Bronchial epithelial cell (primary cell): Measurements from ENCODE around the gene AMPH. TPM values are rescaled to one million over a fixed set of nuclear protein-coding genes. Genes with fewer than 3 reads are reported as not detected.
A peak's percentile ranks its signal among the peaks of the same experiment; 100 is the strongest.

Experiments
- DNase-seq: peaks from one replicate; pipeline ENCODE4 v3.0.0-alpha.2; 2010; ENCODE audit warnings: low read depth
- FAIRE-seq: peaks from 2 replicates; lab custom pipeline; 2011; peaks lifted over from hg19 to GRCh38; lab: Jason Lieb, UNC
- H3K27me3 ChIP-seq: 2 replicates; pipeline ENCODE4 v1.5.1; 2011; ENCODE audit warnings: low read length; ENCODE audit not compliant: control insufficient read depth, insufficient read depth
- H3K36me3 ChIP-seq: 2 replicates; pipeline ENCODE4 v1.5.1; 2011; ENCODE audit warnings: low read length; ENCODE audit not compliant: control insufficient read depth, insufficient read depth
- H3K4me3 ChIP-seq: 2 replicates; pipeline ENCODE4 v1.5.1; 2011; ENCODE audit warnings: mild to moderate bottlenecking, low read depth, low read length, control low read depth
- total RNA-seq: library from RNA; depleted of rRNA; stranded (reverse); fragments of >200 nt; gene quantifications from 2 replicates; pipeline ENCODE4 v1.2.1, GENCODE V29; 2014
- TF ChIP-seq, protein P1 (sequence below): IDR thresholded peaks from 2 replicates; pipeline ENCODE4 v1.5.1; 2011; ENCODE audit warnings: mild to moderate bottlenecking, moderate library complexity, low read length, control low read depth, inconsistent platforms; ENCODE audit not compliant: insufficient read depth, severe bottlenecking

The AMPH gene
- total RNA-seq, 1 donor from 2014 or later, result not detected

DNA sequence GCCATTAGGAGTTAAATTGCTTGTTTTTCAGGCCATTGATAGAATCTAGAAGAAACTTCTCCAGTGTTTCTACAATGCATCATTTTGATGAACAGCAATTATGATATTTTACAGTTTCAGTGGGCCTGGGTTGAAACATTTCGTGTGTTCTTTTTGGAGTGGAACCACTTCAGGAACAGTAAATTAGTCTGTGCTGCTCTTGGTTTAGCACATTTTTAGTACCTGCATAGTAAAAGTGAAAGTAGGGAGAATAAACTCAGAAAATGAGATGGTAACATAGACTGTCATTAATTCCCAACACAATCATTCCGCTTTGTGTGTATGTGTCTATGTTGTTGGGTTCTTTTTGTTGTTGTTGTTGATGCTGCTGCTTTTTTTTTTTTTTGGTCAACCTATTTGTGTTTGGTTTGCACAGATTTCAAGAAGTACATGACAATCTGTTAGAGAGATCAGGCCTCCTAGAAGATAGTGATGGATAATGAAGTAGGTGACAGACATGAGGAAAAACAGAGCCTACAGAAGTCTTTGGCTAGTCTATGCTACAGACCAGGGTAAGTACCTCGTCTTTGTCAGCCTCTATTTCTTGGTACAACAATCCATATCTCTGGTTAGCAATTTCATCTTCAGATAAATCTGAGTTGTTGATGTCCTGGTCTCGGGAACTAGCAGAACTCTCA lies 203.8 kb downstream of the AMPH start:
- DNase-seq, result no peak
- TF ChIP-seq, protein P1, sequence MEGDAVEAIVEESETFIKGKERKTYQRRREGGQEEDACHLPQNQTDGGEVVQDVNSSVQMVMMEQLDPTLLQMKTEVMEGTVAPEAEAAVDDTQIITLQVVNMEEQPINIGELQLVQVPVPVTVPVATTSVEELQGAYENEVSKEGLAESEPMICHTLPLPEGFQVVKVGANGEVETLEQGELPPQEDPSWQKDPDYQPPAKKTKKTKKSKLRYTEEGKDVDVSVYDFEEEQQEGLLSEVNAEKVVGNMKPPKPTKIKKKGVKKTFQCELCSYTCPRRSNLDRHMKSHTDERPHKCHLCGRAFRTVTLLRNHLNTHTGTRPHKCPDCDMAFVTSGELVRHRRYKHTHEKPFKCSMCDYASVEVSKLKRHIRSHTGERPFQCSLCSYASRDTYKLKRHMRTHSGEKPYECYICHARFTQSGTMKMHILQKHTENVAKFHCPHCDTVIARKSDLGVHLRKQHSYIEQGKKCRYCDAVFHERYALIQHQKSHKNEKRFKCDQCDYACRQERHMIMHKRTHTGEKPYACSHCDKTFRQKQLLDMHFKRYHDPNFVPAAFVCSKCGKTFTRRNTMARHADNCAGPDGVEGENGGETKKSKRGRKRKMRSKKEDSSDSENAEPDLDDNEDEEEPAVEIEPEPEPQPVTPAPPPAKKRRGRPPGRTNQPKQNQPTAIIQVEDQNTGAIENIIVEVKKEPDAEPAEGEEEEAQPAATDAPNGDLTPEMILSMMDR, result no peak
- no peak for FAIRE-seq
- Histone ChIP-seq H3K36me3 (no peaks in the 10 kb centered on the region), H3K4me3 (no peak overlapping the region), H3K27me3 (no peaks in the 10 kb centered on the region)

DNA sequence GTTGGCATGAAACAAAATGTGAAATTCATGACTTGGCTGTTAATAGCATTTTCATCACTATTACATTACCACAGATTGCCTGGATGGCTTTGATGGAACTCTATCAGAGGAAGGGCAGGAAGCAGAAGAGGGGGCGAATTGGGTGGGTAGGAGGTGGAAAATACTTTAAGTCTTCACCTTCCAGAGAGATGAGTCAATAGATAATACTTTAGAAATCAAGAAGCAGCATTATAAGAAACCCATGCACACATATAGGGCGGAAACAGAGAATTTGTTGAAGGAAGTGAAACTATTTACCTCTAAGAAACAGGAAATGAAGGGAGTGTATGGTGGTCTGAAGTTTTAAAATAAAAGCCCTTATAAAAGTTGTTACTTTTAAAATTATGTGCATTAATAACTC lies 205.7 kb downstream of the AMPH start:
- Histone ChIP-seq H3K36me3 (no peaks in the 10 kb centered on the region), H3K4me3 (no peak overlapping the region), H3K27me3 (no peaks in the 10 kb centered on the region)
- TF ChIP-seq, protein P1, result no peak
- FAIRE-seq (no peak), DNase-seq (no peak)

DNA sequence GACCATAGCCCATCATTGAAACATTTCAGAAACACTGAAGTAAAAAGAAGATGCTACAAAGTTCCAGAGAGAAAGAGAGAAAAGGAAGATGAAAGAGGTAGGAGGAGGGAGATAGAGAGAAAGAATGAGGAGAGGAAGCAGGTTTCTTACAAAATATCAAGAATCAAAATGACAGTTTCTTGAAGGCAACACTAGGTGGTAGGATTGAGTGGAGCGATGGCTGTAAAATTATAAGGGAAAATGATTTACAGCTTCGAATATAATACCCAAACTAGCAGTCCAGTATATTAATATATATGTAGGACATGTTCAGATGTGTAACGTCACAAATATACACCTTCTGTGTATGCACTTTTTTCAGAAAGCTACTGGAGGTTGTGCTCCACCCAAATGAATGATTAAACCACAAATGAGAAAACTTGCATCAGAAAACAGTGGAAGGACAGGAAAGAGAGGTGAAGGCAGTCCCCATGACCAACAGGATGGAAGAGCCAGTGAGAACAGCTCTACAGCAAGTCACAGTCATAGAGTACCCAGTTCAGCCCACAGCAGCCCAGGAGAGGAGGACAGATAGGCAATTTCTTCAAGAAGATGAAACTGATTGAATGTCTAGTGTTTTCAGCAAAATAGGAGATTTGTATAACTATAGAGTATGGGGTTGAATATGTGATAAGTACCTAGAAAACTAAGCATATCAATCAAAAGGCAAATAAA lies 206.3 kb downstream of the AMPH start:
- Histone ChIP-seq H3K36me3 (no peaks in the 10 kb centered on the region), H3K4me3 (no peak overlapping the region), H3K27me3 (no peaks in the 10 kb centered on the region)
- DNase-seq (peak; percentile 4), FAIRE-seq (no peak)
- TF ChIP-seq, protein P1, result peak; percentile 7

DNA sequence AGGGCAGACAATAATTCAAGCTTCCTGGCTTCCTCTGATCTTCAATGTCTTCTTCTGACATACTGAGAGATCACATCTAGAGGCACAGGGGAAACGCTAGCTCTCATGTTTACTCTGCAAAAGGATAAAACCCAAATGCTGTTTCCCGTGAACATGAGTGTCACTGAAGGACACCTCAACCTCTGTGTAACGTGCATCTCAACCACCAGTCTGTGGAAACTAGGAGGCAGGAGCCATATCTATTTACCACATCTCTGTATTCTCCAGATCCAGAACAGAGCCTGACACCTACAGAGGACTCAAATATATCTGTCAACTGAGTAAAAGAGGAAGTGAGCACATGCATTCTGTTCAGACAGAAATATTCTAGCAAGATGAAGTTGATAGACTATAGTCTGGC lies 217.4 kb downstream of the AMPH start:
- DNase-seq (no peak), FAIRE-seq (no peak)
- TF ChIP-seq, protein P1, result no peak
- Histone ChIP-seq H3K36me3 (no peaks in the 10 kb centered on the region), H3K4me3 (no peak overlapping the region), H3K27me3 (no peaks in the 10 kb centered on the region)

DNA sequence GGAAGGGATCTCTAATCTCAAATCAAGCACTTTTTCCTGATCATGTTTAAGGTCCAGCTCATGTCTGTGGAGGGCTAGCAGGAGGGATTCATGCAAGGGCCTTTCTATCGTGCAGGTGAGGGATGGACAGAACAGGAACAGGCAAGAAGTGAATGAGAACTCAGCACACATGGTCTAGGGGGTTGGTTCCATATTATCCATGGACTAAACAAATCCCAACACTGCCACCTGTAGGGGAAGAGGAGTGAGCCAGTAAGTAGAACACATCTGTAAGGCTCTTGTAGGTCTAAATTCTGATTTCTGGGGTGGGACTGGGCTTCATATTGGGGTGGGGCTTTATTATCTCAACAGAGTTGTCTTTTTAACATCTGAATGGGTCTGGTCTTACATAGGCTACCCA lies 219.8 kb downstream of the AMPH start:
- Histone ChIP-seq H3K4me3 (no peak overlapping the region), H3K27me3 (no peaks in the 10 kb centered on the region), H3K36me3 (no peaks in the 10 kb centered on the region)
- FAIRE-seq (no peak), DNase-seq (peak; percentile 23)
- TF ChIP-seq, protein P1, result peak; percentile 30
